Iris pigment epithelial cell (primary cell): ENCODE results near the gene UBE2V1.
"Not testable (repeated sequence)": the region's sequence is repeated elsewhere in the genome, so short reads cannot be mapped to it uniquely, and the experiment has no call there.

Source experiments
- DNase-seq: peaks from one replicate; pipeline ENCODE4 v3.0.0-alpha.2; 2011; ENCODE audit warnings: low read depth

The UBE2V1 gene

GRCh38 chr20:50137702-50138101 lies 24.8 kb upstream of the UBE2V1 start:
- not testable (repeated sequence) for DNase-seq

DNA sequence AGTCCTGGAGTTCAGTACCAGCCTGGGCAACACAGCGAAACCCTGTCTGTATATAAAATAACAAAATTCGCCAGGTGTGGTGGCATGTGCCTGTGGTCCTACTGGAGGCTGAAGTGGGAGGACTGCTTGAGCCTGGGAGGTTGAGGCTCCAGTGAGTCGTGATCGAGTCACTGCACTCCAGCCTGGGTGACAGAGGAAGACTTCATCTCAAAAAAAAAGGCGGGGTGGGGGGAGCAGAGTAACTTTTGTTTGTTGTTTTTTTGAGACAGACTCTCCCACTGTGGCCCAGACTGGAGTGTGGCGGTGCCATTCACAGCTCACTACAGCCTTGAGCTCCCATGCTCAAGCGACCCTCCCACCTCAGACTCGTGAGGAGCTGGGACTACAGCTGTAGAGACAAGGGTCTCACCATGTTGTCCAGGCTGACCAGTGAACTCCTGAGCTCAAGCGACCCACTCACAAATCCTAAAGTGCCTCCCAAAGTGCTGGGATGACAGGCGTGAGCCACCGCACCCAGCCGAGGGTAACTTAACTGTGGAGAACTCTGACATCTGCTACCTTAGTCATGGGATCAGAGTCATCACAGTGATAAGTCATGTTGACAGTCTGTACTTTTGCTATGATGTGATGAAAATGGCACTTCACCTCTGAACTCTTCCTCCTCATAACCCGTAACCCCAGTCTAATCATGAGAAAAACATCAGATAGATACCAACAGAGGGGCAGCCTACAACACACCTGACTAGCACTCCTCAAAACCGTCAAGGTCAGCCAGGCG lies 24.1 kb upstream of the UBE2V1 start:
- DNase-seq, result peak; percentile 56

DNA sequence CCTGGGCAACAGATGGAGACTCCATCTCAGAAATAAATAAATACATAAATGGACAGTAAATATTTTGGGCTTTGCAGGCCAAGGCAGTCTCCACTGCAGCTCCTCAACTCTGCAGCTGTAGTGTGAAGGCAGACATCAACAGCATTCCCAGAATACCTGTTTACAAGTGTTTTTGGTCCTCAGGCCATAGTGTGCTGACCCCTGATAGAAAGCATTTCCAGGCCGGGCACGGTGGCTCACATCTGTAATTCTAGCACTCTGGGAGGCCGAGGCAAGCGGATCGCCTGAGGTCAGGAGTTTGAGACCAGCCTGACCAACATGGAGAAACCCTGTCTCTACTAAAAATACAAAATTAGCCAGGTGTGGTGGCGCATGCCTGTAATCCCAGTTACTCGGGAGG lies 22.2 kb upstream of the UBE2V1 start:
- DNase-seq, result not testable (repeated sequence)

DNA sequence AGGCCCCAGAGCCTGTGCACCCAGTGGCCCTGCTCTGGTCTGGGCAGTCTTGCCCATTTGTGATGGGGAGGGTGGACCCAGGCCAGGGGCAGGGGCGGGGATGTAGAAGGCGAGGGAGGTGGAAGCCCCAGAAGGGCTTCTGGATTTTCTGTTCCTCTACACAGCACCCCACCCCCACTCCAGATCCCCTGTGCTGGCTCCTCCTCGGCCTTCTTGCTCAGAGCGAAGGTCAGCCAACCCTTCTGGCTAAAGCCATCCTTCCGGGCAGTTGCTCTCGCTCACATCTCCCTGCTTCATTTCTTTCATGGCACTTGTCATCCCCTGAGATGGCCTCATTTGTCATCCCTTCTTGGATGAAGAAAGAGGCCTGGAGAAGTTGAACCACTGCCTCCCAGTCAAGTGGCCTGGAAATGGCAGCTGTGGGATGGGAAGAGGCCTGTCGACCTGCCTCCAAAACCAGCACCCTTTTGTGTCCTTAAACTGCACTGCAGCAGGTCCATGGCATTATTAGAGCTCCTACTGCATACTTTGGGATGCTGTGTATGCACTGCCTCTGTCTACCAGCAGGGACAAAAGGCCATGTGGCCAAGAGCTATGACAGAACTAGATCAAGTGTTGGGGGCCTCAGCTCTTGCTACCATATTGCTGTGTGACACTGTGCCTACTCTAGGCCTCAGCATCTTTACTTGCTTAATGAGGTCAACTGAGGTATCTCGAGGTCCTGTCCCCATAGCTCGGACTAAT lies 20.7 kb upstream of the UBE2V1 start:
- no peak for DNase-seq

GRCh38 chr20:50133041-50133440 lies 20.1 kb upstream of the UBE2V1 start:
- DNase-seq, result no peak

DNA sequence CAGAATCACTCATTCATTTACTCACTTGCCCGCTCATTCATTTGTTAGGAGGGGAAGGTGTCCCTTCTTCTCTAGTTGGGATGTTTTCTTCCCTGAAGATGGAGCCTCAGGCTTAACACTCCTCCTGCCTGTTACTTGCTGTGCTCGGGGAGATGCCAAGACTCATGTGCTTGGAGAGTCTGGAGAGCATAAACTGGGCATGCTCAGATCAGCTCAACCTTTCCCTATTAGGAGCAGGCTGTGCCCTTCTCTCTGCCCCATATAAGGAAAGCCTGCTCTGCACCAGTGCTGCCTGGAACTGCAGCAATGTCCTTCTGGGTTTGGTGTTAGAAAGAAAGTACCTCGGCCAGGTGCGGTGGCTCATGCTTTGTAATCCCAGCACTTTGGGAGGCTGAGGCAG lies 18.0 kb upstream of the UBE2V1 start:
- no peak for DNase-seq

DNA sequence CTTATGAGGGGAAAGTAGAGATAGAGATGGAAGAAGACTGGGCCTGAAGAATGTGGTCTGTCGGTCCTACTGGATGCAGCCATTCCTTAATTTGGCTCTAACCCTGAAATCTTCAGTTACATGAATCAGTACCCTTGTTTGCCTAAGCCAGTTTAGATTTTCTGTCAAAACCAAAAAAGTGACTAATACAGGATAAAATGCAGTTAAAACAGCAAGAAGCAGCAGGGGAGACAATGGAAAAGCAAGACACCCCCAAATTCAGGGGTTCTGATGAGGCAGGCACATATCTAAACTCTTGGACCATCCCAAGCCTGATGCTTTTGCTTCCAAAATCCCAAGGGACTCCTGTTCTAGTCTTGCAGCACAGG lies 17.4 kb upstream of the UBE2V1 start:
- DNase-seq, result no peak

DNA sequence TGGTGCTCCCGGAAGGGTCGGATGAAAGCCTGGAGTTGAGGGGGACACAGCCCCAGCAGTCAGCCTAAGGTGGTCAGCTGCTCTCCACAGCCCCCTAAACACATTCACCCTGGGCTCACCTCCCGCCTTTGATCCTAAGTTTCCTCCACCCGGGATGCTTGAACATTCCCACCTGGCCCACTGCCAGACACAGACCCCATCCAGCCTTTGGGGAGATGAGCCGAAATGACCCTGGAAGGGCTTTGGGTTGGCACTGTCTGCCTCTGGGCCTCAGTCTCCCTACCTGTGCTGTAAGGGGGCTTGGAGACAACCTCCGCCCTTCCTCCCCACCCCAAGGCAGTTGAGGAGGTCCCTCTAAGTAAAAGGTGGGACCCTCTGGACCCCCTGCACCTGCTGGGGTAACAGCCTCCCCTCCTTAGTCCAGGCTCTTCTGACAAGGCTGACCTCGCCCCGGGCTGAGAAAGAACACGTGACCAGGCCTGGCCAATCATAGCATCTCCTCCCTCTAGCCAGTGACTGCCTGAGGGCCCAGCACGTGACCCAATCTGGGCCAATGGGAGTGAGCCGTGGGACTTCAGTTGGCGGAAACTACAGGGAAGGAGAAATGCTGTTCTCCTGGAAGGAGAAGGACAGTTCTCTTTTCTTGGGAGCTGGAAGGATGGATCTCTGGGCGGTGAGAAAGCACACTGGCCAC lies 16.9 kb upstream of the UBE2V1 start:
- DNase-seq, result no peak

DNA sequence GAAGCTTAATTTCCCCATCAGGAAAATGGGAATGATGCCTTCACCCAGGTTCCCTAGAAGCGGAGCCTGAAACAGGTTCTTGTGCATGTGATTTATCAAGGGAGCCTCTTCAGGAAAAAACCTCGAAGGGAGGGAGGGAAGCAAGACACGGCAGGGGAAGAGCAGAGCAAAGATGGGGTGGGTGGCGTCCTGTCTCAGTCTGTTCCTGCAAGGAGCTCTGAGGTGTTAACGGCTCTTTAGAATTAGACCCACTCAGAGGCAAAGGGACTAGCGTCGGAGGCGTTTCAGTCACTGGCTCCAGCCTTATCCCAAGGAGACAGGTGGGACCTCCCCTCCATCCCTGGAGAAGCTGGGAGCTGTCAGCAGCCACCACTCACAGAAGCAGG lies 15.6 kb upstream of the UBE2V1 start:
- no peak for DNase-seq

GRCh38 chr20:50127587-50128519 lies 14.9 kb upstream of the UBE2V1 start:
- no peak for DNase-seq

GRCh38 chr20:50126662-50127061 lies 13.7 kb upstream of the UBE2V1 start:
- DNase-seq, result no peak

GRCh38 chr20:50125279-50125678 lies 12.3 kb upstream of the UBE2V1 start:
- no peak for DNase-seq

DNA sequence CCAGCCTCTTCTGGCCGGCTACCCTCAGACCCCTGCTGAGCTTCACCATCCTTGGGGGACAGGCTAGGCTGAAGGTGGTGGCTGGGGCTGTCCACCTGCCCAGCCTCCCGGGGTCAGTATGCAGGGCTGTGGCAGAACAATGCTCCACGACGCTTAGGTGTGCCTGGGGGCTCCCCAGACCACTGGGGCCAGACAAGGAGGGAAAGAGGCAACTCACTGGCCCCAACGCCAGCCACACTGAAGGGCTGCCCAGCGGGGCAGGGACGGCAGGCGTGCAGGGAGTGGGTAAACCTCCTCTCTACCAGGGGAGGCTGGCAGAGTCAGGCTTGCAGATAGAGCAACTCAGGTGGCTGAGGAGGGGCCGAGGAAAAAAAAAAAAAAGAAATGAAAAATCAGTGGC lies 11.5 kb upstream of the UBE2V1 start:
- no peak for DNase-seq

GRCh38 chr20:50123418-50123817 lies 10.5 kb upstream of the UBE2V1 start:
- DNase-seq, result no peak

- DNase-seq, result no peak
Observed at GRCh38 chr20:50122763-50123162, 9.8 kb upstream of the UBE2V1 start.

DNA sequence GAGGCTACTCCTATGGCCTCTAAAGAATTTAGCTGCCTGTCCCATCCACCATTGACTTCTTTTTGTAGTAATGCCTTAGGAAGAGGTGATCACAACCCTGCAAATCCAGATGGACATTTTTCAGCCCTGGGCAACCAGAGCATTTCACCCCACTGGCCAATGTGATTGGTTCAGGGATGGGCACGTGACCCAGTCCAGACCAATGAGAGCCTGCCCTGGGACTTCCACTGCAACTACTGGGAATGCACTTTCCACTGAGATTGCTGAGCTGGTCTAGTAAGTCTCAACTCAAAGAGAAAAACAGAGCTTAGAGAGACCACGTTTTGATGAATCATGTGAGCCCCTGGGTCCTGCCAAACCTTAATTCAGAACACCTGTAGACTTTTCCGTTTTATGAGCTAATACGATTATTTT lies 8.9 kb upstream of the UBE2V1 start:
- DNase-seq, result peak; percentile 45

GRCh38 chr20:50120935-50121693 lies 8.2 kb upstream of the UBE2V1 start:
- peak; percentile 41 for DNase-seq

- DNase-seq, result no peak
Observed at GRCh38 chr20:50118203-50118602, 5.3 kb upstream of the UBE2V1 start.

DNA sequence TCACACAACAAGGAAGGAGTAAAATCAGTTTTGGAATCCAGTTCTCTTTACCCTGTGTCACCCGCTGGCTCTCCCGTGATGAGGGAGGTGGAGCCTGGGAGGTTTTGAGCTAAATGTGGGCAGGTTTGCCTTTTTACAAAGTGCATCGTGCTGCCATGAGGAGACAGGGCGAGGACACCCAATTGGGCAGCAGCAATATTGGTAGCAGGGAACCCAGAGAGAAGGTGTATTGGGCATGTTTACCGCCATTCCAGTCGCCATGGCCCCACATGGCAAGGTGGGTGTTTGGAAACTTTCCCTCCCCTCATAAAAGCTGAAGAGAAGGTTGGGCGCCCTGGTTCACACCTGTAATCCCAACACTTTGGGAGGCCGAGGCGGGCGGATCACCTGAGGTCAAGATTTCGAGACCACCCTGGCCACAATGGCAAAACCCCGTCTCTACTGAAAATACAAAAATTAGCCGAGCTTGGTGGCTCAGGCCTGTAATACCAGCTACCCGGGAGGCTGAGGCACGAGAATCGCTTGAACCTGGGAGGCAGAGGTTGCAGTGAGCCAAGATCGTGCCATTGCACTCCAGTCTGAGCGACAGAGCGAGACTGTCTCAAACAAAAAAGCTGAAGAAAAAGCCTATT lies 3.5 kb upstream of the UBE2V1 start:
- no peak for DNase-seq

DNA sequence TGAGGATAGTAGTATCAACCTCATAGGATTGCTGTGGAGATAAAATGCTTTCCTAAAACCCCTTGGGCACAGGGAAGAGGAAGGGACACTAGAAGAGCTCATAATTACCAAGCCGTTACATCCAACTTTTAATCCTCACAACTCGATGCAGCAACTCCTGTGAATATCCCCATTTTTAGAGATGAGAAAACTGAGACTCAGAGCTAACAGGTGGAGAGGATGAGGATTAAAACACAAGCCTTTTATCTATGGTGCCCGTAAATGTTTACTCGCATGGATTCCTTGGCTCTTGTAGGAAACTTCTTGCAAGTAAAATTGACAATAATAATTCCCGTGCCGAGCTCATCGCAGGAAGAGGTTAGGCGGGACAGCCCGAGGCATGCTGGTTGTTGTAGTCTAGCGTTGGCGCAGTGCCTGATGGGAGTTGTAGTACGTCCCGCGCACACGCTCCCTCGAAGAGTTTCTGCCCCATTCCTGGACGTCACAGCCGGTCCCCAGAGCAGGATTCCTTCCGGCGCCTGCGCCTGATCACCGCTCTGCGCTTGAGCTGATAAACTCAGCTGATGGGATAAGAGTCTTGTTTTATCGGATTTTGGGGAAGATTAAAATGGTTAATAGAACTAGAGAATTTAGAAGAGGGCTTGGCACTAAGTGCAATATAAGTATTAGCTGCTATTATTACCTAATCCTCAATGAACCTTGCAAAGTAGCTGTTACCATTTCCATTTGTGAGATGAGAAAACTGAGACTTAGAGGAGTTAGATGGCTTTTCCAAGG lies 2.8 kb upstream of the UBE2V1 start:
- peak; percentile 98 for DNase-seq
